NCI-H1092 treated with DMSO at 0.1 percent for 48 hours (cell line): Measurements from ENCODE around the gene GRK1.

Experiments used
- DNase-seq: peaks from one replicate; lab custom pipeline; 2025; lab: John Stamatoyannopoulos, UW

GRK1 gene

GRCh38 chr13:113729187-113730019, 62.4 kb downstream of the GRK1 start:
- no peak for DNase-seq

GRCh38 chr13:113730258-113730691, 63.3 kb downstream of the GRK1 start:
- DNase-seq = no peak

- no peak for DNase-seq
Measured at GRCh38 chr13:113730831-113731191, 63.8 kb downstream of the GRK1 start.

GRCh38 chr13:113731192-113732175, 64.5 kb downstream of the GRK1 start:
- no peak for DNase-seq

GRCh38 chr13:113732176-113732960, 65.3 kb downstream of the GRK1 start:
- no peak for DNase-seq

- DNase-seq = no peak
Measured at GRCh38 chr13:113732961-113733950, 66.2 kb downstream of the GRK1 start.

- DNase-seq = no peak
Measured at GRCh38 chr13:113734099-113734825, 67.2 kb downstream of the GRK1 start.

- DNase-seq = no peak
Measured at GRCh38 chr13:113734826-113735125, 67.8 kb downstream of the GRK1 start.

- DNase-seq = no peak
Measured at GRCh38 chr13:113735194-113735593, 68.2 kb downstream of the GRK1 start.

- no peak for DNase-seq
Measured at GRCh38 chr13:113735750-113736149, 68.7 kb downstream of the GRK1 start.

GRCh38 chr13:113736258-113736731, 69.3 kb downstream of the GRK1 start:
- DNase-seq = no peak

GRCh38 chr13:113737803-113738202, 70.8 kb downstream of the GRK1 start:
- no peak for DNase-seq

GRCh38 chr13:113739527-113740285, 72.7 kb downstream of the GRK1 start:
- no peak for DNase-seq

- DNase-seq = no peak
Measured at GRCh38 chr13:113740286-113740556, 73.2 kb downstream of the GRK1 start.

GRCh38 chr13:113740661-113741060, 73.6 kb downstream of the GRK1 start:
- DNase-seq = no peak

GRCh38 chr13:113741191-113741668, 74.2 kb downstream of the GRK1 start:
- peak; percentile 21 for DNase-seq

GRCh38 chr13:113742000-113742441, 75.0 kb downstream of the GRK1 start:
- peak; percentile 64 for DNase-seq

- no peak for DNase-seq
Measured at GRCh38 chr13:113742445-113743120, 75.6 kb downstream of the GRK1 start.
